Gastroesophageal sphincter (tissue), 4 donors: Measurements from ENCODE around the gene OR4C6. TPM values are rescaled to one million over a fixed set of nuclear protein-coding genes. Genes with fewer than 3 reads are reported as not detected.

Source experiments
- ATAC-seq: fragments of 150-250 bp; one replicate; pipeline ENCODE4 v1.9.1; 2016; ENCODE audit warnings: mild to moderate bottlenecking, moderate library complexity
- H3K27ac ChIP-seq, 4 donors: fragments of 200-600 bp; sonication (generic) in 3 of 4; 1 replicate in 3 of 4; 2 replicates in 1 of 4; pipeline ENCODE4 v1.5.1; 2016 to 2019
- H3K27me3 ChIP-seq: fragments of 200-600 bp; sonication (generic); one replicate; pipeline ENCODE4 v1.5.1; 2019
- H3K36me3 ChIP-seq, 2 donors: fragments of 200-600 bp; sonication (generic); one replicate each; pipeline ENCODE4 v1.5.1; 2019; ENCODE audit warnings: control low read depth in 1 of 2
- H3K4me1 ChIP-seq, 3 donors: fragments of 200-600 bp; sonication (generic); 1 replicate in 2 of 3; 2 replicates in 1 of 3; pipeline ENCODE4 v1.5.1; 2016 to 2019; ENCODE audit warnings: control low read depth in 2 of 3
- H3K4me3 ChIP-seq, 2 donors: fragments of 200-600 bp; sonication (generic); one replicate each; pipeline ENCODE4 v1.5.1; 2019; ENCODE audit warnings: mild to moderate bottlenecking in 1 of 2, moderate library complexity in 1 of 2
- H3K9me3 ChIP-seq, 3 donors: fragments of 200-600 bp; sonication (generic); one replicate each; pipeline ENCODE4 v1.5.1; 2017 to 2019; ENCODE audit warnings: control low read depth in 2 of 3
- EP300 ChIP-seq: sonication (generic); formaldehyde crosslinking; IDR thresholded peaks from one replicate; pipeline ENCODE4 v1.6.1; 2017; ENCODE audit warnings: antibody characterized with exemption, mild to moderate bottlenecking
- POLR2A ChIP-seq, 2 donors: fragments of 450-650 bp; IDR thresholded peaks; one replicate each; pipeline ENCODE4 v1.6.1; 2017; ENCODE audit warnings: antibody characterized with exemption in 2 of 2, mild to moderate bottlenecking in 2 of 2, moderate library complexity in 1 of 2
- POLR2AphosphoS5 ChIP-seq: sonication (generic); formaldehyde crosslinking; IDR thresholded peaks from one replicate; pipeline ENCODE4 v1.6.1; 2017; ENCODE audit warnings: antibody characterized with exemption
- WGBS, 2 donors: methylation state at CpG; one replicate each; pipeline ENCODE4 v1.1.5; 2018; ENCODE audit warnings: low coverage in 1 of 2; 5-methylcytosine and 5-hydroxymethylcytosine counted together
- total RNA-seq, 4 donors: library from RNA; depleted of rRNA; stranded (reverse); fragments of >200 nt; gene quantifications; one replicate each; pipeline ENCODE4 v1.1.0, GENCODE V29; 2016
- TF ChIP-seq, protein P1 (sequence below), 4 experiments: fragments of 200-600 bp in 2 of 4; fragments of 450-650 bp in 2 of 4; sonication (generic) in 1 of 4; IDR thresholded peaks; one replicate each; pipeline ENCODE4 v1.5.1; 2017 to 2019; ENCODE audit warnings: antibody characterized with exemption in 4 of 4, mild to moderate bottlenecking in 2 of 4, moderate library complexity in 2 of 4

The OR4C6 gene
- total RNA-seq: not detected

DNA sequence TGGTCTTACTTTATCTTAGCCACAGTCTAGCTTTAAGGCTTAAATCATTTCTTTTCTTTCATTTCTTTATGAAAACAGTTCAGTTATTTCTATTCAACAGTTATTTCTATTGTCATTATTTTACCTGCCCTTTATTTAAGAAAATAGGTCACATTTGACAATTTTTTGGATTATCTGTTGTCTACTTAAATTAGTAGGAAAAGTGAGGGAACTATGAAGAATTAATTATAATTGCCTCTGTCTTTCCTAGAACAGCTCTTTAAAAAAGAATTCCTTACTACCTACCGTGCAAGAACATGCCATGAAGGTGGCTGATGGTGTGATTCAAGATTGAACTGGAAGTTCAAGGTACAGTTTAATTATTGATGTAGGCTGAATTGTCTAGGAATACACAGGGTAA, at the start of gene OR4C6:
Gene OR4C6 (plus strand): TSS at position 301 of the 400 bp plus-strand sequence. CDS start 2,966 bp downstream, outside the sequence.
- H3K36me3 ChIP-seq: no peaks in the 10 kb centered on the region
- H3K9me3 ChIP-seq: no peaks in the 10 kb centered on the region
- no peak within 1 kb of the TSS for H3K4me3 ChIP-seq
- no peak for TF ChIP-seq POLR2A (IDR thresholded peaks at IDR 0.05)
- H3K4me1 ChIP-seq: no peaks in the 10 kb centered on the region
- no peak for ATAC-seq
- no peaks in the 10 kb centered on the region for H3K27me3 ChIP-seq
- WGBS, 2 donors: 50 to 83% methylated on average over 1 of the region's 1 CpG
- H3K27ac ChIP-seq: no peak within 1 kb of the TSS

- no peak for ATAC-seq
- Histone ChIP-seq H3K4me3 (no peak overlapping the region), H3K9me3 (no peaks in the 10 kb centered on the region), H3K4me1 (no peaks in the 10 kb centered on the region), H3K27ac (no peak overlapping the region), H3K27me3 (no peaks in the 10 kb centered on the region), H3K36me3 (no peaks in the 10 kb centered on the region)
- WGBS, 2 donors: 91% methylated on average over 1 of the region's 1 CpG; no CpG with 5 or more reads in 1 of the 2 donors
- TF ChIP-seq POLR2A (IDR thresholded peaks at IDR 0.05) (no peak), POLR2AphosphoS5 (no peak), EP300 (no peak)
- TF ChIP-seq, protein P1, sequence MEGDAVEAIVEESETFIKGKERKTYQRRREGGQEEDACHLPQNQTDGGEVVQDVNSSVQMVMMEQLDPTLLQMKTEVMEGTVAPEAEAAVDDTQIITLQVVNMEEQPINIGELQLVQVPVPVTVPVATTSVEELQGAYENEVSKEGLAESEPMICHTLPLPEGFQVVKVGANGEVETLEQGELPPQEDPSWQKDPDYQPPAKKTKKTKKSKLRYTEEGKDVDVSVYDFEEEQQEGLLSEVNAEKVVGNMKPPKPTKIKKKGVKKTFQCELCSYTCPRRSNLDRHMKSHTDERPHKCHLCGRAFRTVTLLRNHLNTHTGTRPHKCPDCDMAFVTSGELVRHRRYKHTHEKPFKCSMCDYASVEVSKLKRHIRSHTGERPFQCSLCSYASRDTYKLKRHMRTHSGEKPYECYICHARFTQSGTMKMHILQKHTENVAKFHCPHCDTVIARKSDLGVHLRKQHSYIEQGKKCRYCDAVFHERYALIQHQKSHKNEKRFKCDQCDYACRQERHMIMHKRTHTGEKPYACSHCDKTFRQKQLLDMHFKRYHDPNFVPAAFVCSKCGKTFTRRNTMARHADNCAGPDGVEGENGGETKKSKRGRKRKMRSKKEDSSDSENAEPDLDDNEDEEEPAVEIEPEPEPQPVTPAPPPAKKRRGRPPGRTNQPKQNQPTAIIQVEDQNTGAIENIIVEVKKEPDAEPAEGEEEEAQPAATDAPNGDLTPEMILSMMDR (IDR thresholded peaks at IDR 0.05): no peak
Measured at GRCh38 chr11:55624531-55624930, 37.5 kb upstream of the OR4C6 start.

DNA sequence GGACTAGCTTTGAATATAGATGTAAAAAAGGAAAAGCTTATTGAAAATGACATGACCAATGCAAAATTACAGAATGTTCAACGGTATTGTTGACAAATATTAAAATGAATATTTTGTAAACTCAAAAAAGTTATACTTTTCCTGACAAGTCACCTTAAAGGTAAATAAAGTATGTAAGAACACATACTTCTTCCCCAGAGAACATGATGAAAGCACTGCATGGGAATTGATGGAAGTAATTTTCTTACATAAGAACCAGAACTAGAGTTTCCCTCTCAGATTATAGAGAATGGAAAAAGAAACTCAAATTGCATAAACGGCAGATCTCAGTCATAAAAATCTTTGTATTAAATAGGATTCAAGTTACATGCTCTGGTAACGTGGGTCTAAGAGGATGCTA, 27.2 kb upstream of the OR4C6 start, which contains the start of gene OR4P4:
Gene OR4P4 (plus strand): TSS at position 301 of the 400 bp plus-strand sequence.
- H3K9me3 ChIP-seq: no peaks in the 10 kb centered on the region
- H3K27me3 ChIP-seq: no peaks in the 10 kb centered on the region
- no peak within 1 kb of the TSS for H3K4me3 ChIP-seq
- no peak for ATAC-seq
- 37 to 53% methylated on average over 2 to 3 of the region's 3 CpGs for WGBS, 2 donors
- no peaks in the 10 kb centered on the region for H3K36me3 ChIP-seq
- no peaks in the 10 kb centered on the region for H3K4me1 ChIP-seq
- TF ChIP-seq POLR2AphosphoS5 (no peak), POLR2A (IDR thresholded peaks at IDR 0.05) (no peak), EP300 (no peak)
- TF ChIP-seq, protein P1 (IDR thresholded peaks at IDR 0.05): no peak
- no peak within 1 kb of the TSS for H3K27ac ChIP-seq

DNA sequence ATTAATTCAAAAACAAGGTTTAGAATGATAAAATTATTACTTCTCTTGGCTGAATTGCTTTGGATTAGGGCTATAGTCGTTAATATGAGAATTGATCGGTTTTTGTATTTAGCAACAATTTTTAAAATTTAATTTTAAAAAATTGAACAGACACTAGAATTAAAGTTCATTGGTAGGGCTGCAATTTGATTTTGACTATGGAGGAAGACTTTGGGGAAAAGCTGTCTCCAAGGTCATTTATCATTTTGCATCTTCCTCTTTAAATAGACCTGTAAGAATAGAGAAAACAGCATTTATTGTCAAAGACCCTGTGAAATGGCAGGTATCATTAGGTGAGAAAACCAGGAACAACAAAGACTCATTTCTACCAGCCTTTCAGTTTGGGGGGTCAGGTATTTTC, 14.0 kb upstream of the OR4C6 start, which contains the start of gene OR4S2:
Gene OR4S2 (plus strand): TSS at position 301 of the 400 bp plus-strand sequence. CDS start 2,577 bp downstream, outside the sequence.
- H3K36me3 ChIP-seq: no peaks in the 10 kb centered on the region
- H3K9me3 ChIP-seq: no peaks in the 10 kb centered on the region
- H3K4me1 ChIP-seq: no peaks in the 10 kb centered on the region
- TF ChIP-seq POLR2A (IDR thresholded peaks at IDR 0.05) (no peak), POLR2AphosphoS5 (no peak), EP300 (no peak)
- TF ChIP-seq, protein P1 (IDR thresholded peaks at IDR 0.05): no peak
- WGBS, 2 donors: 63 to 79% methylated on average over 2 of the region's 2 CpGs
- H3K4me3 ChIP-seq: no peak within 1 kb of the TSS
- no peak within 1 kb of the TSS for H3K27ac ChIP-seq
- H3K27me3 ChIP-seq: no peaks in the 10 kb centered on the region
- ATAC-seq: no peak

DNA sequence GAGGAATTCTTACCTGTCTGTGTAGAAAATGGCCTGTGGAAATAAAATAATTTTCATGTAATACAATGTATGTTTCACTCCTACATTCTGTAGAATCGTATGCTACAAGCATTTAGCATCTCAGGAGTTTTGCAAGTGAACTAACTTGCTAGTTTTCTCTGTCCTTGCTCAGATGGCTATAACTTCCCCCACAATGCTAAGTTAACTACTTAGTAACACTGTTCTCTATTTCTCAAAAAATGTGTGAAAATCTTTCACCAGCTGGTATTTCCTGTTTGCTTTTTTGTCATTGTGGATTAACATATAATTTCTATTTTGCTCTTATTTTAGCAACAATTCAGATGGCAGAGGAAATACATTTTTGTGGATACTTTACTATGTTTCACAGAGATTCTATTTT, 9.4 kb upstream of the OR4C6 start:
- Histone ChIP-seq H3K4me3 (no peak overlapping the region), H3K9me3 (no peaks in the 10 kb centered on the region), H3K27ac (no peak overlapping the region), H3K4me1 (no peaks in the 10 kb centered on the region), H3K36me3 (no peaks in the 10 kb centered on the region), H3K27me3 (no peaks in the 10 kb centered on the region)
- TF ChIP-seq, protein P1 (IDR thresholded peaks at IDR 0.05): no peak
- TF ChIP-seq EP300 (no peak), POLR2A (IDR thresholded peaks at IDR 0.05) (no peak), POLR2AphosphoS5 (no peak)
- WGBS, 2 donors: 55 to 77% methylated on average over 1 of the region's 1 CpG
- no peak for ATAC-seq
